ENCODE data around the gene PARD3B. TPM values are rescaled to one million over a fixed set of nuclear protein-coding genes. Genes with fewer than 3 reads are reported as not detected.

PARD3B gene
- total RNA-seq, 1 experiment from 2014 or later: 0.68 TPM

- DNase-seq (ENCODE audit: low spot score): no peak
Observed at GRCh38 chr2:205609113-205609512, 1063.8 kb downstream of the PARD3B start.

GRCh38 chr2:205610437-205610836 lies 1065.2 kb downstream of the PARD3B start:
- no peak for DNase-seq (ENCODE audit: low spot score)

- no peak for DNase-seq (ENCODE audit: low spot score)
Observed at GRCh38 chr2:205612636-205613035, 1067.4 kb downstream of the PARD3B start.

GRCh38 chr2:205613970-205614559 lies 1068.8 kb downstream of the PARD3B start:
- DNase-seq (ENCODE audit: low spot score): no peak

- DNase-seq (ENCODE audit: low spot score): no peak
Observed at GRCh38 chr2:205614965-205615364, 1069.7 kb downstream of the PARD3B start.

- DNase-seq (ENCODE audit: low spot score): no peak
Observed at GRCh38 chr2:205617905-205618304, 1072.6 kb downstream of the PARD3B start.

GRCh38 chr2:205619600-205619999 lies 1074.3 kb downstream of the PARD3B start:
- no peak for DNase-seq (ENCODE audit: low spot score)

GRCh38 chr2:205627085-205627484 lies 1081.8 kb downstream of the PARD3B start:
- DNase-seq (ENCODE audit: low spot score): no peak

GRCh38 chr2:205628422-205628821 lies 1083.1 kb downstream of the PARD3B start:
- no peak for DNase-seq (ENCODE audit: low spot score)

GRCh38 chr2:205629091-205629776 lies 1084.0 kb downstream of the PARD3B start:
- DNase-seq (ENCODE audit: low spot score): no peak

- DNase-seq (ENCODE audit: low spot score): no peak
Observed at GRCh38 chr2:205633994-205634393, 1088.7 kb downstream of the PARD3B start.

- DNase-seq (ENCODE audit: low spot score): no peak
Observed at GRCh38 chr2:205636549-205637319, 1091.5 kb downstream of the PARD3B start.

GRCh38 chr2:205637320-205637602 lies 1092.0 kb downstream of the PARD3B start:
- no peak for DNase-seq (ENCODE audit: low spot score)

GRCh38 chr2:205637779-205638503 lies 1092.7 kb downstream of the PARD3B start:
- no peak for DNase-seq (ENCODE audit: low spot score)

GRCh38 chr2:205640716-205641115 lies 1095.4 kb downstream of the PARD3B start:
- DNase-seq (ENCODE audit: low spot score): no peak

GRCh38 chr2:205642599-205643356 lies 1097.5 kb downstream of the PARD3B start:
- DNase-seq (ENCODE audit: low spot score): no peak

- DNase-seq (ENCODE audit: low spot score): no peak
Observed at GRCh38 chr2:205643391-205643885, 1098.2 kb downstream of the PARD3B start.

GRCh38 chr2:205644018-205644417 lies 1098.7 kb downstream of the PARD3B start:
- no peak for DNase-seq (ENCODE audit: low spot score)

GRCh38 chr2:205646680-205647079 lies 1101.4 kb downstream of the PARD3B start:
- DNase-seq (ENCODE audit: low spot score): no peak

GRCh38 chr2:205650450-205650849 lies 1105.2 kb downstream of the PARD3B start:
- peak; percentile 18 for DNase-seq (ENCODE audit: low spot score)

GRCh38 chr2:205650931-205651330 lies 1105.7 kb downstream of the PARD3B start:
- no peak for DNase-seq (ENCODE audit: low spot score)
